Superior temporal gyrus (tissue), 1 donor: ENCODE measurements around the gene CDH26.
"Not testable (repeated sequence)": the region's sequence is repeated elsewhere in the genome, so short reads cannot be mapped to it uniquely, and the experiment has no call there.

Source experiments
- DNase-seq: peaks from one replicate; pipeline ENCODE4 v3.0.0-alpha.2; 2016; ENCODE audit errors: extremely low spot score

Gene CDH26

DNA sequence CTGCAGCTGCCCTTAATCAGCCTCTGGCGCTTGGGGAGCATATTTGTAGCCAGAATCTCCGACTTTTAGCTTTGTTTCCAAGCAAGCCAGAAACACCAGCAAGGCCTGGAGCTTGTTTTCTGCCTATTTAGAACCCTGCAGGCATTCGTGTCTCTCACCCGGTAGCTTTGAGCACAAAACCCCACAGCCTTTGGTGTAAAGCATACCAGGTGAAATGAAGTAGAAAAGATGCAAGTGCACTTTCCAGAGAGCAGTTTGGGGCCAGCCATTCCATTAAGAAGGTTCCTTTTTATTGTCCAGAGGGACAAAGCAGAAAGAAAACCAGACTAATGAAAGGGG lies 17.3 kb upstream of the CDH26 start:
- no peak for DNase-seq

DNA sequence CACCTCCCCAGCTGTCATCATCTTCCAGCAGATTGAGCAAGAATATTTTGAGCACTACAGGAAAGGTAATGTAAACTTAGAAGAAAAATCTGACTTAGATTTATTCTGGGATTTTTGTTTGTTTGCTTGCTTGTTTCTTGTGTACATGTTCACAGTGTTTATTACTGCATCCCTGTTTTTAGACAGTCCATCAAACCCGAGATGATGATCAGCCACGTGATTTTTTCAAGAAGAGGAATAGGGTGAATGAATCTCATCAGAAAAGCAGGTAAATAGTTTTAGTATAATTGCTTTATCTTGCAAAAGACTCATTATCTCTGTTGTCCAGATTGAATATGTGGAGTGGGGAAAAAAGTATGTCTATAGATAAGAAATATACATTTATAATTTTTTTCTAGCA lies 16.0 kb upstream of the CDH26 start:
- no peak for DNase-seq

DNA sequence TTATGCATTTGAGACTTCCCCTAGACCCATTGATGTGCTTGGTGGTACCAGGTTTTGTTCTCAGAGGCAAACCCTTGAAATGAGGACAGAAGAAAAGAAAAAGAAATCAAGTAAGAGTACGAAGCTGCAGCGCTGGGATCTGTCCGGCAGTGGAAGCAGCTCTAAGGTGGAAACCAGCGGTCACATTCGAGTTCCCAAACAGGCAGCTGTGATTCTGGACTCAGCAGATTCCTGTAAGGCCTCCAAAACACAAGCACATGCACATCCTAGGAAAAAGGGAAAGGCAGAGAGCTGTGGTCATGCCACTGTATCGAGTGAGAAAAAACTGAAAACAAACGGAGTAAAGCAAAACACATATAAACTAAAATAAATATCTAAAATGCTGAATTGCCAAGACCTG lies 13.5 kb upstream of the CDH26 start:
- no peak for DNase-seq

DNA sequence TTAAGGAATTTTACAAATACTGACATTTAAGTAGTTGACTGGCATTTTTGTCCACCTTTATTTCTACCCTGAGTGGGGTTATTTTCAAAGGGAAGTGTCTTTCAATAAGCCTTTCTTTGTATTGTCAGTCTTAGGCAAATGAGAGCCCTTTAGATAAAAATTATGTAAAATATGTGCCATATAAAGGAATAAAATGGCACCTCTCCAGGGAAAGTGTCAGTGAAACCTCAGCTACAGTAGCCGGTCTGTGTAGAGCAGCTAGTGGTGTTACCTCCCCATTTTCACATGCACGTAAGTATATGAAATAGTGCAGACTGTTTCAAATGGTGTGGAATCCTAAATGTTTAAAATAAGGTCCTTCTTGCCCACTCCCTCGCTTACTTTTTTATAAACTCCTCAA lies 13.0 kb upstream of the CDH26 start:
- peak; percentile 60 for DNase-seq

DNA sequence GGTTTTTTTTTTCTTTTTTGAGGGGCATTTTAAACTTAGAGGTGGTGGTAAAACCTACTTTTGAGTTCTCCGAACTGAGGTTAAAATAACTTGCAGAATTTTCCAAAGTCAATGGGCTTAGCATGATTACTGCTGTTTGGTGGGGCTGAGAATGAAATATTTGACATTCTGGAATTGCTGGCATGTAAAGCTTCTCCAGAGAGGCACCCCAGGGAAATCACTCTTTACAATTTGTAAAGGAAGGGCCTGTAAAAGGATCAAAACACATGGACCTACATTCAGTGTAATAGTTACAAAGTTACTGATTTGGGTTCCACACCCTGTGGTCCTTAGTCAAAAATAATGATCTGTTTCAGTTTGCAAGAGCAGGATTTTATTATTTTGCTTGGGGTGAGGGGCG lies 12.5 kb upstream of the CDH26 start:
- DNase-seq = no peak

DNA sequence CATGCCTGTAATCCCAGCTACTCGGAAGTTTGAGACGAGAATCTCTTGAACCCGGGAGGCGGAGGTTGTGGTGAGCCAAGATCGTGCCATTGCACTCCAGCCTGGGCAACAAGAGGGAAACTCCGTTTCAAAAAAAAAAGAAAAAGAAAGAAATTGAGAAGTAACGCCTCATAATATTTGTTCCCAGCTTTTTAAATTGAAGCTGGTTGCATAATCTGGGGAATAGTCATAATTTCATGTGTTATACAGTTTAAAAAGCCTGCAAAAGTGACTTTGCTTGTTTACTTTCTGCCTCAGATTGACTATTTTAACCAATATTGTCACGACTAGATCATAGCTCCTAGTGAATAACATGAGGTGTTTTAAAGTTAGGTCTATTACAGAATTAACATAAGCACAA lies 10.8 kb upstream of the CDH26 start:
- no peak for DNase-seq

DNA sequence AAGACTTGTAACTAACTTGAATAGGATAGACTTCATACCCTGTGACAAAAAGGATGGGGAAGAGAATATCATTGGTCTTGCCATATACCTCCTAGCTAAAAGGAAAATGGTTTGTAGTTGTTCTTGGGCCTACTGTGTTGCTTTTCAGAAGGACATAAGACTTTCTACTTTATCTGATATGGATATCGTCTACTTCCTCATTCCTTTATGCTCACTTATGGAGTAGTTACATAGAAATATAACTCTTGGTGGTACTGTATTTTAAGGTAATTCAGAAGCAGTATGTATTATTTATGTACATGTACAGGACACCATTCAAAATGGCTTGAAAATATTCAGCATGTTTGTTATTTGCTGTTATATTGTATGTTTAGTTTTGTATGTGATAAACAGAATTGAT lies 10.0 kb upstream of the CDH26 start:
- DNase-seq = peak; percentile 56

DNA sequence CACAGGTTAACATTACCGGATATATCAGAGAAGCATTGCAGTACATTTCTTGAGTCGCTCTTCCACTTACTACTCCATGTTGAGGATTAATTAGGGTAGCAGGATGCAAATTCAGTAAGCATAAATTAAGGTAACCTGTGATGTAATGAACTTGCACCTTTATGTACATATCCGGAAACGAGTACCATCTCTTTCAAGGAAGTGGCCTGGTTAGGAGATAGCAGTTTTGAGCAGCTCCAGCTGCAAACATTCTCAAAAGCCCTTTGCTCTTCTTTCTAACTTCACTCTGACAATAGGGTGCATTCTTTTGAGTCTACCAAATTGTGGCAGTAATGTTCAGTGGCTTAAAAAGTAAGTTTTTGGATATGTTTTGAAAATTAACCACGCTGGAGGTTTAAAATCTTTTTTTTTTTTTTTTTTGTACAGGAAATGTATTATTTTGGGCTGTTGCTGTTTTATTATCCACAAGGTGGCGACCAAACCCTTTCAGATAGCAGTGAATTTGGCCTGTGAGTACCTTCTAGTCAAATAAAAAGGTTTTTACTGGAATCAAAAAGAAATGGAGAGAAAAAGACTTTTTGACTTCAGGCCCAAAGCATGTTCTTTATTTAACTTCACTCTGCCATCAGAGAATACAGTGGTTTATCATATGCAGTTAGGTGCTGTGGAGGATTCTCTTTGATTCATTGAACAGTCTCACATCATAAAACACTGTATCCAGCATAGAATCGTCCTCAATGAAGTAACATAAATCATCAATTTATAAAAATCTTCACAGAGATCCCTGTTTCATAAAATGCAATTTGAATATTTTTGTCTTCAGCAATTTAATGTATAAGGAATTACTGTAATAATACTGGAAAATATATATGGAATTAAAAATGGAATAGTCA lies 9.1 kb upstream of the CDH26 start:
- DNase-seq = peak; percentile 91

DNA sequence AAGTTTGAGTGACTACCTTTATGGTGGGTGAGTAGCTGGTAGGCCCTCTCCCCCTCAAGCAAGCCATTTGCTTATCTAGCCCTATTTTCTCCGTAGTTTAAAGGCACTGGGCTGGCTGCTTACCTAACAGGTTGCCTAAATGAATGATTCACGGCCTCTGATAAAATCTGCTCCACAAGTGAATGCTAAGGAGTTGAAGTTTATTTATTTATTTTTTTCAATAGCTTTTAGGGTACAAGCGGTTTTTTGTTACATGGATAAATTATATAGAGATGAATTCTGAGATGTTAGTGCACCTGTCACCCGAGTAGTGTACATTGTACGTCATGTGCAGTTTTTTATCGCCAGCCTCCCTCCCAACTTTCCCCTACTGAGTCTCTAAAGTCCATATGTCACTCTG lies 8.3 kb upstream of the CDH26 start:
- DNase-seq = no peak

DNA sequence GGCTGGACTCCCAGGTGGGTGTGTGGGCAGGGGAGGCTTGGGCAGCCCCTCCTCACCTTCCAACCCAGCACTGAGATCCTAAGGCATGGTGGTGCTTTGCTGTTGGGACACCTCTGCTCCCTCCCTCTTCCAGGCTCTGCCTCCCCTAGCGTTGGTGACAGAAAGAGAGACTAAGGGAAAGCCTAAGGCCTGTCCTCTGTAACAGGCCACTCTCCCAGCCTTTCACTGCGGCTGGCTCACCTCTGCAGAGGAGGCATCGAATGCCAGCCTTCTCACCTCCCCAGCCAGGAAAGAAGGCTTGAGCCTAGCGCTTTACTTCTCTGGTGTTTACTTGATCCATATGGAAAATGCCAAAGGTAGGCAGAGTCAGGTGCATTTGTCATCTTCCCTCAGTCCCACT lies 3.5 kb upstream of the CDH26 start:
- DNase-seq = no peak

DNA sequence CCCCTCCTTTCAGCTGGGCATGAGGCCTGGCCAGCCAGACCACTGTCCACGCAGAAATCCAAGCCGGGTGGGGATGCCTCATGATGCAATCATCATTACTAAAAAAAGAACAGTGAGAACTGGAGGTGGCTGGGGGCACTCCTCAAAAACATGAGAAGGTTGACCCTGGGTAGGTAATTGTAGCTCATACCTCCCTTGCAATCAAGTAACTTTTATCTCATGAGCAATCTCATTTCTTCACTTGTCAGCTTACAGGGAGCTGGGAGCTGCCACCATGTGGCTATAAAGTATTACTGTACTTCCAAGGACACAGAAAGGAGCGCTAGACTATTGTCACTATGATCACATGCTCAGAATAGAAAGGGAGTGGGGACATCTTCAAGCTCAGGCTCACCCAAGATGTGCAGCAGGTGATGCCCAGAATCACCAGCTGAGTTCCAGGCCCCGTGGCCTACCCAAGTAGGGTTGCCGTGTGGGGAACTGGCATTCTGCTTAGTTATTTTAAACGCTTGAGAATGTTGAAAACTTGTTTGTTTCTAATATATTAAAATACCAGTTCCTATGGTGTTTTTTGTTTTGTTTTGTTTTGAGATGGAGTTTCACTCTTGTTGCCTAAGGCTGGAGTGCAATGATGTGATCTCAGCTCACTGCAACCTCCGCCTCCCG lies 3.0 kb upstream of the CDH26 start:
- DNase-seq = peak; percentile 82

DNA sequence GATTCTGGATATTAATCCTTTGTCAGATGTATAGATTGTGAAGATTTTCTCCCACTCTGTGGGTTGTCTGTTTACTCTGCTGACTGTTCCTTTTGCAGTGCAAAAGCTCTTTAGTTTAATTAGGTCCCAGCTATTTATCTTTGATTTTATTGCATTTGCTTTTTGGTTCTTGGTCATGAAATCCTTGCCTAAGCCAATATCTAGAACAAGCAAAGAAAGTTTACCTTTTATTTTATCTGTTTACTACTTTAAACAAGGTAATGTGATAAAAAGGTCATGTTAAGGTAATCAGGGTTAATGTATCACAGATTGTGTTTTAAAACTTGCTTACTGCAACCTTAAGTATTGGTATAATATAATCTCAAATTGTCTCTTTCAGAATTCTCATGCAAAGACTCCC lies 655 bp upstream of the CDH26 start:
- not testable (repeated sequence) for DNase-seq

DNA sequence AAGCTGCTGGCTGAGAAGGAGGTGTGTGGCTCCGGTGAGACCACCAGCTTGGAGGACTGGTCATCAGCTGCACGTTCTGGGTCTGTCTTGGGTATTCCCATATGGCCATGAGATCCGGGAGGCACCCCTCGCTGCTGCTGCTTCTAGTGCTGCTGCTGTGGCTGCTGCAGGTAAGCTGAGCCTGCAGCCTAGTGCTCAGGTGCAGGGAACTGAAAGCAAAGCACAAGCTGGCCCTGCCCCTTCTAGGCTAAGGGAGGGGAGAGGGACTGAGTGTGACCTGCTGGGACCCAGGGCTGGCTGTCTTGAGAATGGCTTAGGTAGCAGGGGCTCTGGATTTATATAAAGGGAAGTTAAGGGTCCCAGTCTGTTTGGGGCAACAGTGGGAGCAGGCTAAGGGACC lies 403 bp downstream of the CDH26 start:
- DNase-seq = no peak

DNA sequence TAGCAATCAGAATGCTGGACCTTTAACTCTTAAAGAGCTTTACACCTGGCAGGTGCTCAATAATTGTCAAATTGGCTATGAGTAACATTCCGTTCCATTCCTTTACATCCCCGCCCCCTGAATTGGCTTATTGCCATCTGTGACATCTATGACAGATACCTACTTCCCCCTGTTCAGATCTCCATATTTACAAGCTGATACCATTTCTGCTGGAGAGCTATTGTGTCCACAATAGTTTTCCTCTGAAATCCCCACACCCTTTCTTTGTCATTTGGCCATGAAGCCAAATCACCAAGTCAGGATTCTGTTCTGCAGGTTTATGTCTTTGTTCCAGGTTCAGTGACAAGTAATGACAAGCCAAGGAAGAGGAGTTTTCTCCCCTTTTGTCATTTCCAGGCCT lies 3.2 kb downstream of the CDH26 start:
- no peak for DNase-seq

DNA sequence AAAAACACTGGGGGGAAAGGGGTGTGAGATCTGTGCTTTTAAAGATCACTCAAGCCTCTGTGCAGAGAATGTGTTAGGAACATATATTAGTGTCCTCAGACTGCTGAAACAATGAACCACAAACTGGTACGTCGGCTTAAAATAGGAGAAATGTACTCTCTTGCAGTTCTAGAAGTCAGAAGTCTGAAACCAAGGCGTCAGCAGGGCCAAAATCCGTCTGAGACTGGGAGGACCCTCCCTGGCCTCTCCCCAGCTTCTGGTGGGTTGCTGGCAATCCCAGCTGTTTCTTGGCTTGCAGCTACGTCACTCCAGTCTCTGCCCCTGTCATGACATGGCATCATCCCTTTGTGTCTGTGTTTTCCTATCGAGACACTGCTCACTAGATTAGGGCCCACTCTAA lies 3.9 kb downstream of the CDH26 start:
- no peak for DNase-seq

DNA sequence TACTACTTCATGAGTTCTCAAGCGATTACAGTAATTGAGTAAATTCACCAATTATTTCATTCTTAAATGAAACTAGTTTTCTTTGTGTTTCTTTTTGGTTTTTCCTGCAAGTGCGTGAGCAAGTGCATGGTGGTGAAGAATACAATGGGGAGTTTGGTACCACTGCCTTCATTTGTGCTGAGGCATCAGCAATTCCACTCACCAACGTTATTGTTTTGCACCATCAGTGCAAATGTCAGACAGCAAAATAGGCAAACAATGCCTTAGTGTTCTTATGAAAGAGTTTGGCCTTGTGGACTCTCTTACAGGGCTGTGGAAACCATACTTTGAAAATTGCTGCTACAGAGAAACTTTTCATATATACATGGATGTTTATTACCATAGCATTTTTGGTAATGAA lies 8.2 kb downstream of the CDH26 start:
- DNase-seq = peak; percentile 93

DNA sequence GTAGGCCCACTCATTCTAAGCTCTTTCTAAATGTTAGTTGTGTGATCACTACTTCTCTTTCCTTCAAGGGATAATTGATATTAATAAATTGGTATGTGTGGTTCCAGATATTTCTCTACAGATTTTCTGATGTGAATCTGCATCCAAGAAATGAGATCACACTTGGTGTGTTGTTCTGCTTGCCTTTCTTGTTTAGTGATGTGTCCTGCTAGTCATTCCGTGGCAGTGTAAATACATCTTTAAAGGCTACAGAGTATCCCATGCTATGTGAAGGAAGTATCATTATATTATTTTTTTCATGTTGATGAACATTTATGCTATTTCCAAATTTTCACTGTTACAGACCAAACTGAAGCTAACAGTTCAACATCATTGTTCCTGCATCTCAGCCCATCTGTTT lies 13.2 kb downstream of the CDH26 start:
- no peak for DNase-seq

DNA sequence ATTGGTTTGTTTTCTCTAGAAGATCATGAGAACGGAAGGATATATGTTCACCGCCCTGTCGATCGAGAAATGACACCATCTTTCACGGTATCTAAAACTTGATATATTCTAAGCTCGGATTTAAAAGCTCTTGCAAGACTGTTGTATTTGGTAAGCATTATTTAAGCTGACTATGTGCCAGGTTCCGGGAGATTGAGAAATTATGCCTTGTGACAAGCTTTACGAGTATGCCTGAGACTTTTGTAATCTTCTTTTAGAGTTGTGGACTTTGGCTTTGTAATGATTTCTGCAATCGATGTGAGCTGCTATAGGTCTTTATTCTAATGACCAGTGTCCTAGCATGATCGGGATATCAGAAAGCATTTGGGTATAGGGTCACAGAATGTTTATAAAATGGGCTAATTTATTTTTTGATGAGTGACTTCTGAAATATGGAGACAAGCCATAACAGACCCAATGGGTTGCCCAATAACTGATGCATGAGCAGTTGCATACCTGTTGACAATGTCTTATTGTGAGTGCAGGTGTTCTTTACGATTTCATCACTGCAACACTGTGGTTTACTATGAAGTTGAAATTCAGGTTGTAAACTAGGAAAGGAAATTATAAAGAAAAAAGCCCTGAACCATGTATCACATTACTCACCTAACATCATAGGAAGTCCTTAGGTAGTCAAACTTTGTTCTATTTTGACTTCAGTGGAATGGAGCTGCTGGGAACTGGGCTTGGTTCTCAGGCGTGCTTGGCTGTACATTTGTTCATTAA lies 14.0 kb downstream of the CDH26 start:
- DNase-seq = no peak

DNA sequence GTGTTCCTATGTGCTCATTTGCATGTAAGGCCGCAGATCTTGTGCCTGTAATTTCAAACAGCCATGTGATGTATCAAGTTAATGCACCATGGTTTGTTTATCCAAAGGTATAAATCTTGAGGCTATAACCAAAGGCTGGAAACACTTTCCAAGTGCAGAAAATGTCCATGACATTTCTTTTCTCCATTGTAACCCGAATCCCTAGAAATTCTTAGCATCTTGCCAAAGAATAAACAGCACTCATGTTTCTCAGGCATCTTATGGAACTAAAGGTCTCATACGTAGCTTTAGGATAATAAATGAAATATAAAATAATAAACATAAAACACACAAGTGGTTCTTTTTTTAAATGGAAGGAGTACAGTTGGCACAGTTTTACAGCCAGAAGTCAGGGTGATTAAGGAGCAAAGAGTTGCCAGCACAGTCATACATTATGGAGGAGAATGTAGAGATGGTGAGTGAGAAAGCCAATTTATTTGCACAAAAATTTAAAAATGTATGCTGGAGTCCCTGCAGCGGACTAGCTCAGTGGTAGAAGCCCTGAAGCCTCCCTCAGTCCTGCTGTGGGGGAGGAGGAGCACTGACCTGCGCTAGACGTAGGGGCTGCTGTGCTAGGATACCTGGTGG lies 18.0 kb downstream of the CDH26 start:
- DNase-seq = no peak

DNA sequence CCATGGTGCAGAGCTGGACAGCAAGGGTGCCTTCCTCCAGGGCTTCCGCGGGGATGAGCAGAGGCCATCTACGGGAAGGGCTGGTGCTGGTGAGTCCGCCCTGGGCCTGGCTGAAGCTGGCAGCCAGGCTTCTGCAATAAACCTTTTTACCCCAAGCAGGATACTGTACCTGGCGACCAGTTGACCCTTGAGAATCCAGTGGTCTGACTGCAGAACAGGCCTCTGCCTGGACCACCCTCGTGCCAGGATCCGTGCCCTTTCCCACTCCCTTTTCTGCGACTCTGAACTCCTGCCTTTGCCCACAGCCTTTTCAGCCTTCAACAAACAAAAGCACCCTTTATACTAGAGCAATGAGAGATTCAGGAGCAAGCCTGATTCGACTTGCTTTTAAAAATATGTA lies 18.9 kb downstream of the CDH26 start:
- peak; percentile 74 for DNase-seq

DNA sequence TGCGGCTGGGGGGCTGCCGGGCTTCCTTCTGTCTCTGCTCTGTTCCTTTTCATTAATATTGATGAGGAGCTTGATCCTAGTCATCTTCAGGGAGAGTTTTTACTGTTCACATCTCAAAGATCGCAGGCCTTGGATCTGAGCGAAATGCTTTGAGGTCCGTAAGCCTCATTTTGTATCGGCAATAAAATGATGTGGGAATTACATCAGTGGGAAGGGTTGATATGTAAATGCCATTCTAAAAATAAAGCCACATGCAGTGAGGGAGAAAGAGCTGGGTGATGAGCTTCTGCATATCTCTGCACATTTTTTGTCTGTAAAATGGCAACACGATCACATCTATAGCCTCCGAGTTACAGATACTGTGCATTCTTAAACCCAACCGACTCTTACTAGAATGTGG lies 24.9 kb downstream of the CDH26 start:
- no peak for DNase-seq

DNA sequence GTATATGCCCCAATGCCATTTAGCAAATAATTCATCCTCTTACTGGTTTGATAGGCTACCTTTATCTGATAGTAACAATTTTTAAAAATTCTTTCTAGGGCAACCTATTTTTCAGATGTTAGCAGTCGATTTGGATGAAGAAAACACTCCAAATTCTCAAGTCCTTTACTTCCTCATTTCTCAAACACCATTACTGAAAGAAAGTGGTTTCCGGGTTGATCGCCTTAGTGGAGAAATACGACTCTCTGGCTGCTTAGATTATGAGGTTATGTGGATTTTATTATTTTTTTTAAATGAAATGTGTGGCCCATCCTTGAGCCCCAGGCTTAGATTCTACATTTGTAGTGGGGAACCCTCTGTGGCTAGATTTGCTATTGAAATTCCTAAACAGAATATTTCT lies 26.3 kb downstream of the CDH26 start:
- DNase-seq = no peak
